22Rv1 (cell line): ENCODE results near the gene CRAMP1.

ENCODE experiments used
- ZFX ChIP-seq: fragments of 450-650 bp; IDR thresholded peaks from 2 replicates; pipeline ENCODE4 v1.6.1; 2017; ENCODE audit warnings: antibody characterized with exemption, borderline replicate concordance
- TF ChIP-seq, protein P1 (sequence below): fragments of 450-650 bp; IDR thresholded peaks from 2 replicates; pipeline ENCODE4 v1.5.1; 2017; ENCODE audit warnings: mild to moderate bottlenecking

DNA sequence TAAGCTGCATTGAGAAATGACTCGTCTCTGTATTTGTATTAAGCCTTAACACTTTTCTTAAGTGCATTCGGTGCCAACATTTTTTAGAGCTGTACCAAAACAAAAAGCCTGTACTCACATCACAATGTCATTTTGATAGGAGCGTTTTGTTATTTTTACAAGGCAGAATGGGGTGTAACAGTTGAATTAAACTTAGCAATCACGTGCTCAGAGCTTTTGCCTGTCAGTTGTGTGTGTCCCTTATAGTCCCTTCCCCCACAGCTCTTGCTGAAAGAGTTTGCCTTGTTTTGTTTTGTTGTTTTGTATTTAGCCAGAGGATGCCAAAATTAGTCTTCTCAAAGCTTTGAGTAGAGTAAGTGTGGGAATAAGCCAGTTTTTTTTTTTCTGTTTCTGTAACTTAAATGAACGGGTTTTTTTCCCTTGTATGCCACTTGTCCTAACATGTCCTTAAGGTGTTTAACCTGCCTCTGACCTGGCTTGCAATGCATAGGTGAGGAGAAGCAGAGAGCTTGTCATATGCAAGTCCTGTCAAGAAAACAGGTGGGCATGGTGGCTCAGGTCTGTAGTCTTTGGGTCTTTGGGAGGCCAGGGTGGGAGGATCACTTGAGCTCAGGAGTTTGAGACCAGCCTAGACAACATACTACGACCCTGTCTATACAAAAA lies 89.2 kb downstream of the CRAMP1 start:
- TF ChIP-seq, protein P1, sequence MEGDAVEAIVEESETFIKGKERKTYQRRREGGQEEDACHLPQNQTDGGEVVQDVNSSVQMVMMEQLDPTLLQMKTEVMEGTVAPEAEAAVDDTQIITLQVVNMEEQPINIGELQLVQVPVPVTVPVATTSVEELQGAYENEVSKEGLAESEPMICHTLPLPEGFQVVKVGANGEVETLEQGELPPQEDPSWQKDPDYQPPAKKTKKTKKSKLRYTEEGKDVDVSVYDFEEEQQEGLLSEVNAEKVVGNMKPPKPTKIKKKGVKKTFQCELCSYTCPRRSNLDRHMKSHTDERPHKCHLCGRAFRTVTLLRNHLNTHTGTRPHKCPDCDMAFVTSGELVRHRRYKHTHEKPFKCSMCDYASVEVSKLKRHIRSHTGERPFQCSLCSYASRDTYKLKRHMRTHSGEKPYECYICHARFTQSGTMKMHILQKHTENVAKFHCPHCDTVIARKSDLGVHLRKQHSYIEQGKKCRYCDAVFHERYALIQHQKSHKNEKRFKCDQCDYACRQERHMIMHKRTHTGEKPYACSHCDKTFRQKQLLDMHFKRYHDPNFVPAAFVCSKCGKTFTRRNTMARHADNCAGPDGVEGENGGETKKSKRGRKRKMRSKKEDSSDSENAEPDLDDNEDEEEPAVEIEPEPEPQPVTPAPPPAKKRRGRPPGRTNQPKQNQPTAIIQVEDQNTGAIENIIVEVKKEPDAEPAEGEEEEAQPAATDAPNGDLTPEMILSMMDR: no peak
- TF ChIP-seq ZFX: no peak
